HepG2 (cell line): Measurements from ENCODE around the gene ZNF276. TPM values are rescaled to one million over a fixed set of nuclear protein-coding genes. Genes with fewer than 3 reads are reported as not detected.
A peak's percentile ranks its signal among the peaks of the same experiment; 100 is the strongest.

ENCODE experiments used
- CAMTA2 ChIP-seq: sonication (generic); formaldehyde crosslinking; IDR thresholded peaks from 2 replicates; pipeline ENCODE4 v1.4.0; 2020; ENCODE audit warnings: mild to moderate bottlenecking, missing genetic modification reagents, borderline replicate concordance
- CENPX ChIP-seq: sonication (generic); formaldehyde crosslinking; IDR thresholded peaks from 2 replicates; pipeline ENCODE4 v1.9.0; 2021; ENCODE audit warnings: mild to moderate bottlenecking, missing genetic modification reagents, moderate library complexity
- EED ChIP-seq: sonication (generic); formaldehyde crosslinking; IDR thresholded peaks from 2 replicates; pipeline ENCODE4 v1.5.0; 2020; ENCODE audit warnings: mild to moderate bottlenecking, missing genetic modification reagents
- HIVEP1 ChIP-seq: sonication (generic); formaldehyde crosslinking; IDR thresholded peaks from 2 replicates; pipeline ENCODE4 v1.4.0; 2020; ENCODE audit warnings: mild to moderate bottlenecking, missing genetic modification reagents
- HMG20A ChIP-seq: IDR thresholded peaks from 2 replicates; pipeline ENCODE4 v1.6.1; 2016; ENCODE audit warnings: borderline replicate concordance
- MTA3 ChIP-seq: sonication (generic); formaldehyde crosslinking; IDR thresholded peaks from 2 replicates; pipeline ENCODE4 v1.4.0; 2020; ENCODE audit warnings: missing genetic modification reagents
- PHF21A ChIP-seq: sonication (generic); formaldehyde crosslinking; IDR thresholded peaks from 2 replicates; pipeline ENCODE4 v1.5.0; 2020; ENCODE audit warnings: mild to moderate bottlenecking, missing genetic modification reagents
- PRMT3 ChIP-seq: sonication (generic); formaldehyde crosslinking; IDR thresholded peaks from 2 replicates; pipeline ENCODE4 v1.8.1; 2022; ENCODE audit warnings: low read depth, mild to moderate bottlenecking, moderate library complexity, missing genetic modification reagents, borderline replicate concordance
- SPEN ChIP-seq: sonication (generic); formaldehyde crosslinking; IDR thresholded peaks from 2 replicates; pipeline ENCODE4 v1.5.1; 2020; ENCODE audit warnings: low read depth, mild to moderate bottlenecking, missing genetic modification reagents
- U2AF2 ChIP-seq: fragments of 200-400 bp; formaldehyde crosslinking; IDR thresholded peaks from 2 replicates; pipeline ENCODE4 v1.6.1; 2017; ENCODE audit warnings: low read depth, mild to moderate bottlenecking, low read length
- ZNF264 ChIP-seq: sonication (generic); formaldehyde crosslinking; IDR thresholded peaks from 2 replicates; pipeline ENCODE4 v1.4.0; 2020; ENCODE audit warnings: missing genetic modification reagents
- ZNF572 ChIP-seq: sonication (generic); formaldehyde crosslinking; IDR thresholded peaks from 2 replicates; pipeline ENCODE4 v1.5.1; 2020; ENCODE audit warnings: mild to moderate bottlenecking, missing genetic modification reagents
- ZNF616 ChIP-seq: sonication (generic); formaldehyde crosslinking; IDR thresholded peaks from 2 replicates; pipeline ENCODE4 v1.5.0; 2020; ENCODE audit warnings: low read depth, mild to moderate bottlenecking, missing genetic modification reagents
- ZNF850 ChIP-seq: sonication (generic); formaldehyde crosslinking; conservative IDR thresholded peaks from 2 replicates; pipeline ENCODE4 v1.9.0; 2021; ENCODE audit warnings: mild to moderate bottlenecking, missing genetic modification reagents
- polyA plus RNA-seq, 8 experiments: library from polyadenylated mRNA; depleted of rRNA in 3 of 8; stranded (reverse) in 7 of 8; unstranded in 1 of 8; fragments of >200 nt; fragmentation: Illumina TruSeq in 4 of 8; extraction: Trizol in 4 of 8; gene quantifications; 2 replicates each; pipeline versions ENCODE4 v1.2.1 to v1.2.3, GENCODE V29; 2011 to 2016; ENCODE audit warnings: low read depth in 4 of 8, missing spikeins in 1 of 8, mixed read lengths in 1 of 8; ENCODE audit not compliant: insufficient read depth in 1 of 8
- total RNA-seq, 5 experiments: library from RNA; depleted of rRNA; stranded (reverse); fragments of >200 nt; fragmentation: Illumina TruSeq; extraction: Trizol; gene quantifications; 2 replicates each; pipeline ENCODE4 v1.2.3, GENCODE V29; 2016; ENCODE audit warnings: low read depth in 1 of 5
- TF ChIP-seq, protein P1 (sequence below): fragments of 450-650 bp; IDR thresholded peaks from 2 replicates; pipeline ENCODE4 v1.6.1; 2017; ENCODE audit warnings: mild to moderate bottlenecking
- TF ChIP-seq, protein P2 (sequence below): sonication (generic); formaldehyde crosslinking; IDR thresholded peaks from 2 replicates; pipeline ENCODE4 v1.4.0; 2020; ENCODE audit warnings: mild to moderate bottlenecking, missing genetic modification reagents
- TF ChIP-seq, protein P3 (sequence below): sonication (generic); formaldehyde crosslinking; IDR thresholded peaks from 2 replicates; pipeline ENCODE4 v1.8.0; 2022; ENCODE audit warnings: mild to moderate bottlenecking, missing genetic modification reagents; ENCODE audit not compliant: insufficient replicate concordance
- TF ChIP-seq, protein P4 (sequence below): sonication (generic); formaldehyde crosslinking; IDR thresholded peaks from 2 replicates; pipeline ENCODE4 v1.9.0; 2021; ENCODE audit warnings: missing genetic modification reagents, mild to moderate bottlenecking, borderline replicate concordance

The ZNF276 gene
- total and polyA plus RNA-seq, 2 of the 13 experiments (the other 11 are each of a cell fraction or from before 2014, with no cell fraction given) = 17.7 to 18.0 TPM

DNA sequence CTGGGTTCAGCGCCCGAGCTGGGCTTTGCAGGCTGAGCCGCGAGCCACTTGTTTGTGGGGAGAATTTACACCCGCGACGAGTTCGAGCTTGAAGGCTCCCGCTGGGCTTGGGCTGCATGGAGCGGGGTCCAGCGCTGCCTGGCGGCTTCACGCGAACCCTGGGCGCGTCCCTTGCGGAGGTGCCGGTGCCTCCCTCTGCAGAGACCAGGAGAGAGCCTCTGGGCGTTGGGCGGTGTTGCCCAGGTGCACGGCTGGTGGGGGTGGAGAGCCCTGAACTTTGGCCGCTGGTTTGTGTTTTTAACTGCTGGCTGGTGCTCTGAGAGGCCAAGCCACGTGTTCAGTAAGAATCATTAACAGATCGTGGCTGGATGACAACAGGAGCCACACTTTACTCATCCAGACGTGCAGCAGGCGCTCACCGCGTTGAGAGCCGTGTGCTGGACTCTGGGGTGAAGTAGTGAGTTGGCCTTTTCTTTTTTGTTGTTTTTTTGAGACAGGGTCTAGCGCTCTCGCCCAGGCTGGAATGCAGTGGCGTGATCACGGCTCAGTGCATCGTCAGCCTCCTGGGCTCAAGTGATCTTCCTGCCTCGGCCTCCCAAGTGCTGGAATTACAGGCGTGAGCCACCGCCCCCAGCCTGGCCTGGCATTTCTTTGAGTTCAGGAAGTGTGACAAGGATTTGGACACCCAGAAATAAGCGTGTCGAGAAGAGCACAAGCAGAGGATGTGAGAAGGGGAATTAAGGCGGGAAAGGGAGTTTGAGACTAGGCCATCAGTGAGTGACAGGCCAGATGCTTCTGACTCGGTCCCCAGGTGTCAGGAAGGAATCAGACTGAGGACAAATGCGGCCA lies 34.0 kb upstream of the ZNF276 start (continued):
- TF ChIP-seq, protein P1, sequence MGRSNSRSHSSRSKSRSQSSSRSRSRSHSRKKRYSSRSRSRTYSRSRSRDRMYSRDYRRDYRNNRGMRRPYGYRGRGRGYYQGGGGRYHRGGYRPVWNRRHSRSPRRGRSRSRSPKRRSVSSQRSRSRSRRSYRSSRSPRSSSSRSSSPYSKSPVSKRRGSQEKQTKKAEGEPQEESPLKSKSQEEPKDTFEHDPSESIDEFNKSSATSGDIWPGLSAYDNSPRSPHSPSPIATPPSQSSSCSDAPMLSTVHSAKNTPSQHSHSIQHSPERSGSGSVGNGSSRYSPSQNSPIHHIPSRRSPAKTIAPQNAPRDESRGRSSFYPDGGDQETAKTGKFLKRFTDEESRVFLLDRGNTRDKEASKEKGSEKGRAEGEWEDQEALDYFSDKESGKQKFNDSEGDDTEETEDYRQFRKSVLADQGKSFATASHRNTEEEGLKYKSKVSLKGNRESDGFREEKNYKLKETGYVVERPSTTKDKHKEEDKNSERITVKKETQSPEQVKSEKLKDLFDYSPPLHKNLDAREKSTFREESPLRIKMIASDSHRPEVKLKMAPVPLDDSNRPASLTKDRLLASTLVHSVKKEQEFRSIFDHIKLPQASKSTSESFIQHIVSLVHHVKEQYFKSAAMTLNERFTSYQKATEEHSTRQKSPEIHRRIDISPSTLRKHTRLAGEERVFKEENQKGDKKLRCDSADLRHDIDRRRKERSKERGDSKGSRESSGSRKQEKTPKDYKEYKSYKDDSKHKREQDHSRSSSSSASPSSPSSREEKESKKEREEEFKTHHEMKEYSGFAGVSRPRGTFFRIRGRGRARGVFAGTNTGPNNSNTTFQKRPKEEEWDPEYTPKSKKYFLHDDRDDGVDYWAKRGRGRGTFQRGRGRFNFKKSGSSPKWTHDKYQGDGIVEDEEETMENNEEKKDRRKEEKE = no peak
- TF ChIP-seq, protein P2, sequence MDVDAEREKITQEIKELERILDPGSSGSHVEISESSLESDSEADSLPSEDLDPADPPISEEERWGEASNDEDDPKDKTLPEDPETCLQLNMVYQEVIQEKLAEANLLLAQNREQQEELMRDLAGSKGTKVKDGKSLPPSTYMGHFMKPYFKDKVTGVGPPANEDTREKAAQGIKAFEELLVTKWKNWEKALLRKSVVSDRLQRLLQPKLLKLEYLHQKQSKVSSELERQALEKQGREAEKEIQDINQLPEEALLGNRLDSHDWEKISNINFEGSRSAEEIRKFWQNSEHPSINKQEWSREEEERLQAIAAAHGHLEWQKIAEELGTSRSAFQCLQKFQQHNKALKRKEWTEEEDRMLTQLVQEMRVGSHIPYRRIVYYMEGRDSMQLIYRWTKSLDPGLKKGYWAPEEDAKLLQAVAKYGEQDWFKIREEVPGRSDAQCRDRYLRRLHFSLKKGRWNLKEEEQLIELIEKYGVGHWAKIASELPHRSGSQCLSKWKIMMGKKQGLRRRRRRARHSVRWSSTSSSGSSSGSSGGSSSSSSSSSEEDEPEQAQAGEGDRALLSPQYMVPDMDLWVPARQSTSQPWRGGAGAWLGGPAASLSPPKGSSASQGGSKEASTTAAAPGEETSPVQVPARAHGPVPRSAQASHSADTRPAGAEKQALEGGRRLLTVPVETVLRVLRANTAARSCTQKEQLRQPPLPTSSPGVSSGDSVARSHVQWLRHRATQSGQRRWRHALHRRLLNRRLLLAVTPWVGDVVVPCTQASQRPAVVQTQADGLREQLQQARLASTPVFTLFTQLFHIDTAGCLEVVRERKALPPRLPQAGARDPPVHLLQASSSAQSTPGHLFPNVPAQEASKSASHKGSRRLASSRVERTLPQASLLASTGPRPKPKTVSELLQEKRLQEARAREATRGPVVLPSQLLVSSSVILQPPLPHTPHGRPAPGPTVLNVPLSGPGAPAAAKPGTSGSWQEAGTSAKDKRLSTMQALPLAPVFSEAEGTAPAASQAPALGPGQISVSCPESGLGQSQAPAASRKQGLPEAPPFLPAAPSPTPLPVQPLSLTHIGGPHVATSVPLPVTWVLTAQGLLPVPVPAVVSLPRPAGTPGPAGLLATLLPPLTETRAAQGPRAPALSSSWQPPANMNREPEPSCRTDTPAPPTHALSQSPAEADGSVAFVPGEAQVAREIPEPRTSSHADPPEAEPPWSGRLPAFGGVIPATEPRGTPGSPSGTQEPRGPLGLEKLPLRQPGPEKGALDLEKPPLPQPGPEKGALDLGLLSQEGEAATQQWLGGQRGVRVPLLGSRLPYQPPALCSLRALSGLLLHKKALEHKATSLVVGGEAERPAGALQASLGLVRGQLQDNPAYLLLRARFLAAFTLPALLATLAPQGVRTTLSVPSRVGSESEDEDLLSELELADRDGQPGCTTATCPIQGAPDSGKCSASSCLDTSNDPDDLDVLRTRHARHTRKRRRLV (CRISPR knock-in tag) = peak; percentile 94
- TF ChIP-seq PHF21A (CRISPR knock-in tag) = peak; percentile 99
- TF ChIP-seq ZNF264 = peak; percentile 99
- TF ChIP-seq CAMTA2 (CRISPR knock-in tag) = peak; percentile 93
- peak; percentile 80 for TF ChIP-seq EED
- 0 out of 2 replicates have a peak, but pooled peaks have one; percentile 80 for TF ChIP-seq ZNF850 (CRISPR knock-in tag)
- TF ChIP-seq ZNF572 (CRISPR knock-in tag) = peak; percentile 98
- peak; percentile 99 for TF ChIP-seq SPEN (CRISPR knock-in tag)
- TF ChIP-seq, protein P3, sequence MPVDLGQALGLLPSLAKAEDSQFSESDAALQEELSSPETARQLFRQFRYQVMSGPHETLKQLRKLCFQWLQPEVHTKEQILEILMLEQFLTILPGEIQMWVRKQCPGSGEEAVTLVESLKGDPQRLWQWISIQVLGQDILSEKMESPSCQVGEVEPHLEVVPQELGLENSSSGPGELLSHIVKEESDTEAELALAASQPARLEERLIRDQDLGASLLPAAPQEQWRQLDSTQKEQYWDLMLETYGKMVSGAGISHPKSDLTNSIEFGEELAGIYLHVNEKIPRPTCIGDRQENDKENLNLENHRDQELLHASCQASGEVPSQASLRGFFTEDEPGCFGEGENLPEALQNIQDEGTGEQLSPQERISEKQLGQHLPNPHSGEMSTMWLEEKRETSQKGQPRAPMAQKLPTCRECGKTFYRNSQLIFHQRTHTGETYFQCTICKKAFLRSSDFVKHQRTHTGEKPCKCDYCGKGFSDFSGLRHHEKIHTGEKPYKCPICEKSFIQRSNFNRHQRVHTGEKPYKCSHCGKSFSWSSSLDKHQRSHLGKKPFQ (CRISPR knock-in tag) = peak; percentile 97
- no peak for TF ChIP-seq CENPX (CRISPR knock-in tag)
- no peak for TF ChIP-seq U2AF2
- TF ChIP-seq HMG20A (CRISPR knock-in tag) = peak; percentile 88
- no peak for TF ChIP-seq MTA3 (CRISPR knock-in tag)
- TF ChIP-seq HIVEP1 (CRISPR knock-in tag) = peak; percentile 98
- TF ChIP-seq ZNF616 (CRISPR knock-in tag) = peak; percentile 97
- 0 out of 2 replicates have a peak, but pooled peaks have one; percentile 86 for TF ChIP-seq PRMT3 (CRISPR knock-in tag)
- TF ChIP-seq, protein P4, sequence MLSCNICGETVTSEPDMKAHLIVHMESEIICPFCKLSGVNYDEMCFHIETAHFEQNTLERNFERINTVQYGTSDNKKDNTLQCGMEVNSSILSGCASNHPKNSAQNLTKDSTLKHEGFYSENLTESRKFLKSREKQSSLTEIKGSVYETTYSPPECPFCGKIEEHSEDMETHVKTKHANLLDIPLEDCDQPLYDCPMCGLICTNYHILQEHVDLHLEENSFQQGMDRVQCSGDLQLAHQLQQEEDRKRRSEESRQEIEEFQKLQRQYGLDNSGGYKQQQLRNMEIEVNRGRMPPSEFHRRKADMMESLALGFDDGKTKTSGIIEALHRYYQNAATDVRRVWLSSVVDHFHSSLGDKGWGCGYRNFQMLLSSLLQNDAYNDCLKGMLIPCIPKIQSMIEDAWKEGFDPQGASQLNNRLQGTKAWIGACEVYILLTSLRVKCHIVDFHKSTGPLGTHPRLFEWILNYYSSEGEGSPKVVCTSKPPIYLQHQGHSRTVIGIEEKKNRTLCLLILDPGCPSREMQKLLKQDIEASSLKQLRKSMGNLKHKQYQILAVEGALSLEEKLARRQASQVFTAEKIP (CRISPR knock-in tag) = no peak
